GM10248 (cell line): ENCODE measurements around the gene C5orf58.

Source experiments
- CTCF ChIA-PET: fragments of 300-600 bp; sonication (Branson Sonifier 250); formaldehyde crosslinking; extraction: SDS; loops from one replicate; lab custom pipeline; 2021; ENCODE audit warnings: antibody characterized with exemption; lab: Yijun Ruan, JAX
- POLR2A ChIA-PET: fragments of 350-650 bp; sonication (Branson Sonifier 250); formaldehyde crosslinking; extraction: SDS; loops from one replicate; lab custom pipeline; 2020; ENCODE audit warnings: antibody characterized with exemption; lab: Yijun Ruan, JAX
- DNase-seq: peaks from one replicate; pipeline ENCODE4 v3.0.0; 2012; ENCODE audit errors: extremely low spot score
- TF ChIP-seq, protein P1 (sequence below): IDR thresholded peaks from 2 replicates; pipeline ENCODE4 v1.5.1; 2012; ENCODE audit warnings: mild to moderate bottlenecking, low read depth; ENCODE audit errors: extremely low read depth, missing control alignments, control extremely low read depth

The C5orf58 gene

DNA sequence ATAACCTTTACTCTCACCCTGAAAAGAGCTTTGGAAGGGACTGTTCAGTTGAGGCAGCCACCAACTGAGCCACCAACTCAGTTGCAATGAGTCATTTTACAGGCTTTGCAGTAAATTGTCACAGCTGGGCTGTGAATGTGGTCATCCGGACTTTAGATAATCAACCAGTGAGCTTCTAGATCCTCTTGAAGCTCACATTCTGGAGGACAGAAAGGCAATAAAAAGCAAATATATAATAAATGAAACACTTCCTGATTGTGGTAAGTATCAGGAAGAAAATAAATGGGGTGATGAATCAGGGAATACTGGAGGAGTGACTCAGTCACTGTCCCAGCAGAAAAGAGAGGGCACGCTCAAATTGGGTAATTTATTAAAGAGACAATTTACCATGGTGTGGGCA is 13.2 kb upstream of the C5orf58 start:
- ChIA-PET POLR2A (no interaction called here), CTCF (interaction anchor here (0.8 to 3.1 kb wide), 10 partner anchors 9 to 205 kb away, joined by 3 to 14 read pairs (median 4); no protein-coding TSS in a partner anchor)
- TF ChIP-seq, protein P1, sequence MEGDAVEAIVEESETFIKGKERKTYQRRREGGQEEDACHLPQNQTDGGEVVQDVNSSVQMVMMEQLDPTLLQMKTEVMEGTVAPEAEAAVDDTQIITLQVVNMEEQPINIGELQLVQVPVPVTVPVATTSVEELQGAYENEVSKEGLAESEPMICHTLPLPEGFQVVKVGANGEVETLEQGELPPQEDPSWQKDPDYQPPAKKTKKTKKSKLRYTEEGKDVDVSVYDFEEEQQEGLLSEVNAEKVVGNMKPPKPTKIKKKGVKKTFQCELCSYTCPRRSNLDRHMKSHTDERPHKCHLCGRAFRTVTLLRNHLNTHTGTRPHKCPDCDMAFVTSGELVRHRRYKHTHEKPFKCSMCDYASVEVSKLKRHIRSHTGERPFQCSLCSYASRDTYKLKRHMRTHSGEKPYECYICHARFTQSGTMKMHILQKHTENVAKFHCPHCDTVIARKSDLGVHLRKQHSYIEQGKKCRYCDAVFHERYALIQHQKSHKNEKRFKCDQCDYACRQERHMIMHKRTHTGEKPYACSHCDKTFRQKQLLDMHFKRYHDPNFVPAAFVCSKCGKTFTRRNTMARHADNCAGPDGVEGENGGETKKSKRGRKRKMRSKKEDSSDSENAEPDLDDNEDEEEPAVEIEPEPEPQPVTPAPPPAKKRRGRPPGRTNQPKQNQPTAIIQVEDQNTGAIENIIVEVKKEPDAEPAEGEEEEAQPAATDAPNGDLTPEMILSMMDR, result no peak
- DNase-seq, result no peak

DNA sequence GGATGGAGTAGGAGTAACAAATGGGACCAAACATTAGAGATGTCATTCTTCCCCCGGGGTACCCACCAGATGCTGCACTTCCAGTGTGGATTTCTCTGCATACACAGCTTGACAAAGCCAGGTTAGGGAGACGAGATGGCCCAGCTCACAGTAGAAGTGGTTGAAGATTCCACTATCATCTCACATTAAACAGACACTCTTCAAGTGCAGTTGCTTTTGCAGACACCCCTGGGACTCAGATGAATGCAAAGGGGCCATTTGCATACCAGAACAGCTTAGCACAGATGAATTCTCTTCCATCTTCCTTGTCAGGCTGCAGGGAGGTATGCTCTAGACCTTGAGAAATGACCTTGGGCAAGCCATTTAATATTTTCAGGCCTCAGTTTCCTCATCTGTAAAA is 12.6 kb upstream of the C5orf58 start:
- TF ChIP-seq, protein P1, result no peak
- ChIA-PET POLR2A (no interaction called here), CTCF (interaction anchor here (0.8 to 3.1 kb wide), 7 partner anchors 26 to 193 kb away, joined by 3 to 14 read pairs (median 4); no protein-coding TSS in a partner anchor)
- no peak for DNase-seq

DNA sequence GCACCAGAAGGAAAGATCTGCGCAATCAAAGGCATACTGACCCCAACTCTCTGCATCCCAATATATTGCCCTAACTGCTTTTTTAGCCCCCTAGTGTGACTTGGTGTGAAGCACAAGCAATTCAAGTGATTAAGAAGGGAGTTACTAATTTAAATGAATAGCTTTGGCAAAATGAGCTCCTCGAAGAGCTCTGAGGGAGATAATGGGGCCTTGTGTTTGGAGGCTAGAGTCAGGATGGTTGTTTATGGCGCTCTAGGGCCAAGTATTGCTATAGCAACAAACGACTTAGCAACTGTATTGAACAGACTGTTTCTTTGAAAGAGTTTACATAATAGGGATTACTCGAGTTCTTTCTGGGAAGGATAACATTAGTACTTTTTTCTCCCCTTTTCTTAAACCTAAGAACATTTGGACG is 11.5 kb upstream of the C5orf58 start:
- TF ChIP-seq, protein P1, result no peak
- CTCF ChIA-PET, result interaction anchor here (0.7 to 2.9 kb wide), 11 partner anchors 10 to 214 kb away, joined by 3 to 12 read pairs (median 3); no protein-coding TSS in a partner anchor
- DNase-seq, result no peak

DNA sequence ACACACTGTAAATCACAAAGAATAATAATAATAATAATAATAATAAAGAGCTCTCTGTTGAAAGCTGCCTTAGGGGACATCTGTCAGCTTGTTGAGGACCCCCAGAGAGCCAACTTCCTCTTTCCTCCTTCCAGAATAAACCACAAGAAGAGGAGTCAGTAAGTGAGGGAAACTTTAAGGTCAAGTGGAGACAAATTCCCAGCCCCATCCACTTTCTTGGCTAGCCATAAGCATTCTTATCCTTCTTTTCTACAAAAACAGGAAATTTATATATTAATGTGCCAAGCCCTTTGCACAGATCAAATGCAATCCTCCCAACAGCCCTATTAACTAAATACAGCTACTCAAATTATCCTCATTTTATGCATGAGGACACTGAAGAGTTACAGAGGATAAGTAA is 9.4 kb upstream of the C5orf58 start:
- ChIA-PET CTCF (interaction anchor here (1.0 to 7.7 kb wide), 13 partner anchors 12 to 210 kb away, joined by 3 to 191 read pairs (median 5); no protein-coding TSS in a partner anchor), POLR2A (no interaction called here)
- no peak for DNase-seq
- TF ChIP-seq, protein P1, result no peak

More for the DNA sequence above, 11.5 kb upstream of the C5orf58 start:
- POLR2A ChIA-PET, result no interaction called here

DNA sequence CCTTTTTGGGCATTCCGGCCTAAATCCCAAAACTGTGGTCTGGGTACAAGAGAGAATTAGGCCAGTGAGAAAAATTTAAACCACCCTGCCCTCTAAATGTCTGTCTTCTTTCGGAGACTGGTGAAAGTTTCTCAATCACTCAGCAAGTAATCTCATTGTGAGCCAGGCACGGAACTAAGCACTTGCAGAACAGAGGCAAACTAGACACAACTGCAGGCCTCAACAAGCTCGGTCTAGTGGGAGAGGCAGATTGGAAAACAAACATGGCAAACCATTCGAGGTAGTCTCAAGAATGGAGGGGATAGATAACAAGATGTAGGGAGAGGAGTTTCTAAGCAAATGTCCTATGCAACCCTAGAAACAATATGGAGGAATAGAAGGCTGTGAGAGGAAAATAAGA is 8.9 kb upstream of the C5orf58 start:
- CTCF ChIA-PET, result interaction anchor here (1.0 to 7.7 kb wide), 14 partner anchors 13 to 209 kb away, joined by 3 to 191 read pairs (median 5); no protein-coding TSS in a partner anchor
- DNase-seq, result no peak
- POLR2A ChIA-PET, result no interaction called here
- TF ChIP-seq, protein P1, result no peak

DNA sequence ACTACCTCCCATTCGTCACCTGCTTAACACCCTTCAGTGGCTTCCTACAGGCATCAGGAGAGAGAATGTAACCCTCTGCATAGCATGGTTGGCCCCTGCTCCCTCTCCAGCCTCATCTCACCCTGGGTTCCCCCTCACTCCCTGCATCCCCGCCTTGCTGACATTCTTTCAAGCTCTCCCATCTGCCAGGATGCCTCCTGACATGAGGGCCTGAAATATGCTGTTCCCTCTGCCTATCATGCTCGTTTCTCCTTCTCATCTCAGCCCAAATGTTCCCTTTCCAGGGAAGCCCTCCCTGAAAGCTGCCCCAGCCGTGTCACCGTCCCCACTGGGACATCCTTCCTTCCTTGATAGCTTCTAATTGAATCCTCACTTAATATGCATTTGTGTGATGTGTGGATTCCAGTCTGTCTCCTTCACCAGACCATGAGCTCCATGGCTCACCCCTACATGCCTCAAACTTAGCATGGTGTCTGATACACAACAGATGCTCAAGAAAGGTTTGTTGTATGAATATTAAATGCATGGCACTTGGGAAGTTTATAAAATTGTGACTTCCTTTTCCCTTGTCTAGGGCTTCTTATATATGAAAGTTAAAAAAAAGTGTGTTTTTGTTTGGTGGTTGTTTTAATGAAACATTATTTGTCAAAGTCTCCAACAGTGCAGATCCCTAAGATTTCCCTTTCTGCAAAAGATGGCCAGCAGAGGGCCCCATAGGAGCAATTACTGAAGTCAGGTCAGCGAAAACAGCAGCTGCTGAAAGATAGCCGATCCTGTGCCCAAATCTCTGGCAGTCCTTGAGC is 7.3 kb upstream of the C5orf58 start:
- TF ChIP-seq, protein P1, result peak; percentile 72
- ChIA-PET POLR2A (no interaction called here), CTCF (interaction anchor here (0.7 to 7.7 kb wide), 48 partner anchors 9 to 419 kb away, joined by 3 to 191 read pairs (median 5); no protein-coding TSS in a partner anchor)
- DNase-seq, result peak; percentile 71
